NCI-H82 (cell line): ENCODE data around the gene ELMO1.
"Not testable (repeated sequence)": the region's sequence is repeated elsewhere in the genome, so short reads cannot be mapped to it uniquely, and the experiment has no call there.

Source experiments
- DNase-seq: peaks from one replicate; lab custom pipeline; 2025; lab: John Stamatoyannopoulos, UW

ELMO1 gene

DNA sequence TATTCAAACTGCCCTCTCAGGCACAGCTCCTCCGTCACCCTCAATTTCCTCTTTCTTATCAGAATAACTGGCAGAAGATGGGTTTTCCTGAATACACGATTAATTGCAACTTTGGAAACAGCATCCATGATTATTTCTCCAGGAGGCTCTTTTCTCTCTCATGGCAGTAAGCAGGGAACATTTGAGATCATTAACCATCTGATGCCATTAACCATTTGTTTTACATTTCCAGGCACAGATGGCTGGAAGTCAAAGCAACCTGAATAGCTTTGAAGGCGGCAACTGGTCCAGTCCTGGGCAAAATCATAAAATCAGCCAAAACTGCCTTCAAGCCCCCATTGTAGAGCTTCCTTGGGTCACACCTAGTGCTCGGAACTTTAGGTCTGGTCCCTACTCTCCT is 434.9 kb downstream of the ELMO1 start:
- DNase-seq: no peak

DNA sequence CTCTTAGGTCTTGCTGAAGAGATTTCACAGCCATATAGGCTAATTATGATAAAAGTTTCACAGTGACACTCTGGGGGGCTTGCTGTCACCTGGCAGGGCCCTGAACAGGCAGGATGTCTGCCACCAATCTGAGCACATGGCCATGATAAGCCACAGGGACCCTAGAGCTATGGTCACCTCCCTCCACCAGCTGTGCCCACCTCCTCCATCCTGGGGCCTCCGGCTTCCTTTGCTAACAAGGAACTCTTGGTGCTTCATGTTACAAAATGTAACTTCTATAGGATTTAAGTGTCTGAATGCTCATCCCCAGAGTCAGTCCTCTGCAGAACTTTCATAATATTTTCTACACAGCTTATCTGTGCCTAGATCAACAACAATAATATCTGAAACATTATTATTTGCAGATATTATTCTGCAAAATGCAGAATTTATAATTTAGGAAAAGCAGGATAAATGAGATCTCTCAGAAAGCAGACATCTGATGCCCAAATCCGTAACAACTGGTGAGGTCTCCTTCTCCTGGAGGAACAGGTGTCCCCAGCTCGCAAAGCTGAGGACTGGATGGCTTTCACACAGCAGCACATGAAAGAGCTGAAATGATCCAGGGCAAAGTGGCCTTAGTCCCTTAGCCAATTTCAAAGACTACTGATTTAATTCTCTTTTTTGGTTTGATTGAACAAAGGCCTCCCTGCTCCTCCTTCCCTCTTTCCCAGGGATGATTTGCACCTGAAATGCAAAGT is 437.3 kb downstream of the ELMO1 start:
- no peak for DNase-seq

DNA sequence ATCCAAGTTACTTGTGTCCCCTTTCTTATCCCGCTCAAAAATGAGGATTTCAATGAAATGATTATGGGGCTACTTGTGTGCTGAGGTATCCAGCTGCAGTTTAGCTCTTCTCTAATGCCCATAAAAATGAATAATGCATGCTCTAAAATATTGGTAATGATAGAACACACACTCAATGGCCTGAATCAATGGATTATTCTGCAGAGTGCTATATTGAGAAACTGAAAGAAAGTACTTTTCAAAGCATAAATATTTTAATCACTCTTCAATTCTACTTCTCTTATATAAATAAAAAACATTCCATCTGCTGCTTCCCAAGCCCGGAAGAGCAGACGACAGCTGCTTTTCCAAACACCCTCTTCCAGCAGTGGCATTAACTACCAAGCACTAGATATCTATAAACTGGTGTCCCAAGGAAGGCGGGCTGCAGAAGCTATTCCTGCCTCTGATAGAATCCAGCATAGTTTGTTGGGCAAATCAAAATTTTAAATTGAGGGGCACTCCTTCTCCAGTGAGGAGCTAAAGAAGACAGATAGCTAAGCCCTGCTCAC is 439.5 kb downstream of the ELMO1 start:
- no peak for DNase-seq

DNA sequence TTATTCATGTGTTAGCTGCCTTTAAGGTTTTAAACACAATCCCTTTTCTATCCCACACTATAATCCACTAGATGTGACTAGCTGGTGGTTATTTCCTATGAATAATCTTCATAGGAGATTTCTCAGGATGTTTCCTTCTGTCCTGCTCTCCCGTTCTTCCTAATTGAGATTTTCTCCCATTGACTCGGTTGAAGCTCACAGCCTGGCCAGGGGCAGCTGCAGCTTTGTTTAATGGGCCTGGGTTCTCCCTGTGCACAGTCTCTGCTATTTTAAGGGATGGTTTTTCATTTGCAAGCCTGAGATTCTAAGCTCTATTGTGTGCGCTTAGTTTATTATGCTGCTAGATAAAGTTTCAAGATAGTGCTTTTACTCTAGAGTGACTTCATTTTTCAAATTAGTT is 441.0 kb downstream of the ELMO1 start:
- DNase-seq: no peak

DNA sequence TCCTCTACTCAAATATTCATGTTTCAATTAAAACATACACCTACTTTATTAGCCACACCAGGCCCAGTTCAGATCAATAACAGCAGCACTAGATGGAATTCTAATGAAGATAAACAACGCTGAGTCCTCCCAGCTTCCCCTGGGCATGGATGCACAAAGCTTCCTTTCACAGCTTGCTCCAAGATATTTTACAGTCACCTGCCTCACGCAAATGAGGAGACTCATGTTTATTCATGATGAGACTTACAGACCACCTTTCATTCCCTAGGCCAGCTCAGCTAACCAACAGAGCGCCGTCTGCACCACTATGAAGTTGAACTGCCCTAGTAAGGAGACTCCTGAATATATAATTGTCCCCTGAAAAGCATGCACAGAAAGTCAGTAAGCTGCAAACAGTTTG is 441.4 kb downstream of the ELMO1 start:
- no peak for DNase-seq

DNA sequence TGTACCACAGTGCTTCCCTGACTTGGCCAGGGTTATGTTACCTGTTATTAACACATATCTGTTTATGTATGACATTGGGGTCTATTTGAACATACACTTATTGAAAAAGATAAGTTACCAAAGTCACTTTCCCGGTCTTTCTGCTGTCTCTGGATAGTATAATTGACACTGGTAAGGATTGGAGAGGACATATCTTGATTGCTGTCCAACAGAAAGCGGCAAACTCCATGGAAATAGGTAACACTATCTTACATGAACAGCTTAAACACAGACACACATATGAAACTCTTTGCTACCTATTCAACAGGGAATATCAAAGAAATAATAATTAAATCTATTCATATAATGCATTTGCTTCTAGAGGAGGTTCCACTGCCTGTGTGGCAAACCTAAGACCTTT is 441.9 kb downstream of the ELMO1 start:
- no peak for DNase-seq

DNA sequence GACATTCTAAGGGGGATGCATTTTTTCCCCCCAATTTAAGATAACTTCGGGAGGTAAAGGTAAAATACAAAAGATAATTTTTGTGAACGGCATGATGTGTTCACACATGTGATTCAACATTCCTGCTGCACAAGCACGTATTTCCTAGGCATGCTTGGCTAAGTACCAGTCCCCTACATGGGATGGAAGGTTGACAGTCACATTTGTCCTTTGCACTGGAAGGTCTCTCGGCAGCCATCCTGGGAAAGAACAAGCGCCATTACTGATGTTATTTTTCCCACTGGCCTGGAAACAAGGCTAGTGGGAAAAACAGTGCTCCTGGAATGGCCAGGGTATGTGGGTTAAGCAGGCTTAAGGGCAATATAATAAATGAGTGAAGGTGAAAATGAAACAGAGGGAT is 448.2 kb downstream of the ELMO1 start:
- no peak for DNase-seq

DNA sequence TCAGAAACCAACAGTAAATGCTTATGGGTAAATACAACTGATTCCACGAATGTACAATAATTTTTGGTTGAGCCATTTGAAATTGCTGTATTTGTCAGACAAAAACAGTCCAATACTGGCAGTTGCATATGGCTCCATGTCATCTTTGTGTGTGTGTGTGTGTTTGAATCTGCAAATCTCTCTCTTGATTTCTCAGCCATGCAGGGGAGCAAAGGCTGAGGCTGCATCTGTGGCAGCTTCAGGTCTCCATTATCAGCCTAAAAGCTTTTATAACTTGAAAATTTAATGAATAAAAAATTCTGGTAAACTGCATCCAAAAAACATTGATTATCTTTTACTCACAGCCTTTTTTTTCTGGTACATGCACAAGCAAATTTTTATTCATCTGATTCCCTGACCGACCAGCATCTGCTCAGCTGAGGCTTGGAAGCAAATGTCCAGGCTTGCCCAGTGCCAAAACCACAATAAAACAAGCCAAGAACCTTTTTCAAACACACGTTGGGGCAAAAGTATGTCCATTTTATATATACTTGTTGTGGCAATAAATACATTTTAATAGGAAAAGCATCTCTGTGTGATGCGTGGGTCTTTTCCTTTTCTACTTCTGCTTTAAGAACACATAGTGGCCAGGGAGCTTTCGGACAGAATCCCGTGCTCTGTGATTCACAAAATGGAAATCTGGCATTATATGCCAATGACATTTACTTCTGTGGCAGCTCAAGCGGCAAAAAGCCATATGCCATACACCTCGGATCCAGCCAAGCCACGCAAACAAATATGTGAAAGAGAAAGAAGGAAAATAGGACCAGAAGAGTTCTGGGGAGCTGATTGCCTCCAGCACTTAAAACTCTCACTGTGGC is 448.8 kb downstream of the ELMO1 start:
- DNase-seq: no peak

DNA sequence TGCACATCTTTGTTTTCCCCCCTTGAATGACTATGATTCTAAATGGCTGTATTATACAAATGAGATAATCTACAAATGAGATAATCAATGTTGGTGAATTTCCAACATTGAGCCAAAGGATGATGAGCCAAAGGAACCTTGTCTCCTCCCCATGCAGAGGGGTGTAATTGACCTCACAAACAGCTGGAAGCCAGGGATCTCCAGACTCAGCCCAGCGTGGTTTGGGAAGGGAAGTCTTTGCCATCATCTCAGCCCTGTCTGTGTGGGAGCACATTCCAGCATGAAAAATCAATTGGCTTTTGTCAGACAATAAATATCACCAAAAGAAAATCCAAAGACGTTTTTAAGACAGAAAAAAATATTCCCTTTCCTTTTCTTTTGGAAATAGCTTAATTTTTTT is 452.9 kb downstream of the ELMO1 start:
- DNase-seq: no peak

DNA sequence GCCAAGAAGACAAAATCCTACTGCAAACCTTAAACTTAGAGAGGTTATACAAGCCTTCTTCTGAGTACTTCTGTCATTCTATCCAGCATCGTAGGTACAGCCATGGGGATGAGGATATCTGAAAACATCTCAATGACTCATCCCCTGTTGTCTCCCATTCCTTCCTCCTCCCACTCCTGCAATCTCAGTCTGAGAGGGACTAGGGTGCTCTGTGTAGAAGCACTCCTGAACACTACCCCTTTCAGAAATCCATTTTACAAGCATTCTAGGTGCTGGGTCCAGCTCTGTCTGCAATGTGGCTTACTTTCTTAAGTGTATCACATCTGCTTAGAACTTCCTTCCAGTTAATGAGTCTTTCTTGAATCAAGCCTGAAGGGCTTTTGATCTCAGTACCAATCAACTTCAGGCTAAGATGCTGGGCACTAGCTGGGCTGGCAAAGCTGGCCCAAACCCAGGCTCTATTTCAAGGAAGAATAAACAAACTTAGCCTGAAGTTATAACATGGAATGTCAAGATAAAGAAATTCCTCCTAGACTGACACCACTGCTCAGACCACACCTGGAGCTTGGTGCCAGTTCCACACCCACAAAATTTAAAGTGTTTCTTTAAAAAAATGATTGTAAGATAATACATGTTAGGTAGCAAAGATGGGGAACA is 454.1 kb downstream of the ELMO1 start:
- DNase-seq: no peak

DNA sequence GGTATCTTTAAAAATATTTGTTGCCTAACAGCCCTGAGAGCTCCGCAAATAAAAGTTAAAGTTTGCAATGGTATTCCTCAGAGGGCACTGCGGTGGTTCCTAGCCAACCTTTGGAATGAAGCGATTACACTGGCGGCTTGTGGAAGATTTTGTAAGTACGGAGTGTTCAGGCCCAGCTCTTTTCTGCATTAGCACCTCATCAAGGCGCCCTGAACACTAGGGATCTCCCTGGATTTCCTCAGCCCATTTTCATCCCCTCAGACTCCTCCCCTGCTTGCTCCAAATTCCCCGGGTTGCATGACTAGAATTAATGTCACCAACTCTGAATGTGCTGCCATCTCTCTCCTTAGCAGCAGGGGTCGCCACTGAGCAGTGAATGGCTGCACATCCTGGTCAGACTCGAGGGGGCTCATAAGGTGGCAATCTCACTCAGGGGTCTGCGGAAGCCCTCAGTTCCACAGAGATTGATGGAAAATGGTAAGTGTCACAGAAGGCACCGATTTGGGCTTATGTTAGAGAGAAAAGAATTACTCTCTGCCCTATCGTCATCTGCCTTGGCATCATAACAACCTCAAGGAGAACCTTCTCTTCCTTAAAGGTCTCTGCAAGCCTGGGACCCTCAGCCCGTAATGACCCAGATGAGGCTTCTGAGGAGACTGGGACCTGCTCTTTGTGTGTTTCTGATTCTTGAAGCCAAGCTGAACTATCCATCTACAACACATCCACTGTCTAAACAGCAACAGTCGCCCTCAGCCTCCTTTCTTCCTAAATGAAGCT is 461.5 kb downstream of the ELMO1 start:
- DNase-seq: peak; percentile 78

DNA sequence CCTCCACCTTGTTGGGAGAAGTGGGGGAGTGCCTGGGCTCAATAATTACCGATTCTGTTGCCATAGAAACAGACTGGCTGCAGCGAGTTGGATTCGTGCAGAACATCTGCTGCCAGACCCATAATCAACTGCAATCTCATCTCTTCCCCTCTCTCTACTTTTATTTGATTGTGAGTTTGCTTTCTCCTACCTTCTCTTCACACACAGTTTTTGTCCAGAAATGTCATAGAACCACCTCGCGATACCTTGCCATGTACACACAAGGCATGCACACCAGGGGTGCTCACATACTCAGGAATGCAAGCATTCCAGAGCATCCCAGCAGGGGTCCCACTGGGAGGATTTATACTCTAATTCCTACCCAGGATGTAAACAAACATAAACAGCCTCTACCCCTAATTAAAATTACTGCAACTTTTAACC is 462.1 kb downstream of the ELMO1 start:
- peak; percentile 56 for DNase-seq

DNA sequence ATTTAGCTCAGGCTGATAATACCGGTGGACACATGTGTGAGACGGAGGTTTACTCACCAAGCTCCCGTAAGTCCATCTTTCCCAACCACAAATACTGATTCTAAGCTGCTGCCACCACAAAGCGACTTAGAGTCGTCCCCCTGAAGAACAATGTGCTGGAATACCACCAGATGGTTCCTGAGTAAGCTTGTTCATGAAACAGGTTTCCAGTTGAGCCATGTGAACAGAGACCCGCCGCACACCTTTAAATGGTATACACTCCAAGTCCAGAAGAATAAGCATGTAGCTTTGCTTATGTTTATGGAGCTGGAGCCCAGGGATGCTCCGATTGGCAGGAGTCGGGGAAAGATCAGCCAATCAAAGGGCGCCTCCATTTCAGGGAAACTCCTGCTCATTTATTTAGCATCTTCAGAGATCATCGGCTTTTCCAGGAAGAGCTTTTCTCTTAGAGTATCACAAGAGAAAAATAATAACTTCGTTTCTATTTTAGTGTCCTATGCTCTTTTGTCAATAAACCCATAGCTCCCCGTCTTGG is 462.7 kb downstream of the ELMO1 start:
- peak; percentile 89 for DNase-seq

DNA sequence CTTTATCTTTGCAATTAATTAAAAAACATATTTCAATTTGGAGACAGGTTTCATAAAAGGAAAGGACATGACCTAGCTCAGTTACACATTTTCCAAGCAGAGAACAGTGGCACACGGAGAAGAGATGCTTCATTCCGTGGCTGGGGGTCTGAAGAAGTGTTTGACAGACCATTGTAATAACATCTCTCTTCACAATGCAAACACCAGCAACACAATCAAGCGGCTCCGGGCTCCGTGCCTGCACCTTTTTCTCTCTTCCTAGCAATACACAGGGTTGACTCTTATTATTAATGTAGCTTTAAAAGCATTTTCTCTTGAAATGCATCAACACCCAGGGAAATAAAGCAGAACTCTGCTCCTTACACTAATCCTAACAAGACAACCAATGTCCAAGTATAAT is 463.3 kb downstream of the ELMO1 start:
- no peak for DNase-seq

DNA sequence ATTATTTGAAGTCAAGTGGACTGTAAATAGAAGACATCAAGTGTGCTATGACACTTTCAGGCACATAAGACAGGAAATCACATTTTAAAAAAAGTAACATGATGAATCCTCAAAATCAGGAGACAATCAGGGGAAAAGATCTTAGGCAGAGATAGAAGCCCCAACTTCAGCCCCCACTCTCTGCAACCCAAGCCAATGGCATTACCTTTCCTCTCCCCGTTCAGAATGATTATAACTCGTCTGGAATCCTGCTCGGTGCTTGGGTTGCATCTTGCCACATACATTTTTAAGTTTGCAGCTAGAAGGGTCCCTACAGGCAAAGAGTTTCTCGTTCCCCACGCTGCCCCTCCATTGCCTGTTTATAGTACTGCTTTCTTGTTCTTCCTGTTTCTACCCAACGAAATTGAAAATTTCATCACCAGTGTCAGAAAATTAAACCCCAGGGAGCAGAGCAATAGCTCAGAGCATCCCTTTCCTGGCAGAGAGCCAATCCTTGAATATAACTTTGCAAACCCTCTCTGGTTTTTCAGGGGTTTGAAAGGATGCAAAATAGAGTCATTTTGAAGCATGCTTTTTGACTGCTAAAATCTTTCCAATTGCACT is 463.9 kb downstream of the ELMO1 start:
- no peak for DNase-seq

DNA sequence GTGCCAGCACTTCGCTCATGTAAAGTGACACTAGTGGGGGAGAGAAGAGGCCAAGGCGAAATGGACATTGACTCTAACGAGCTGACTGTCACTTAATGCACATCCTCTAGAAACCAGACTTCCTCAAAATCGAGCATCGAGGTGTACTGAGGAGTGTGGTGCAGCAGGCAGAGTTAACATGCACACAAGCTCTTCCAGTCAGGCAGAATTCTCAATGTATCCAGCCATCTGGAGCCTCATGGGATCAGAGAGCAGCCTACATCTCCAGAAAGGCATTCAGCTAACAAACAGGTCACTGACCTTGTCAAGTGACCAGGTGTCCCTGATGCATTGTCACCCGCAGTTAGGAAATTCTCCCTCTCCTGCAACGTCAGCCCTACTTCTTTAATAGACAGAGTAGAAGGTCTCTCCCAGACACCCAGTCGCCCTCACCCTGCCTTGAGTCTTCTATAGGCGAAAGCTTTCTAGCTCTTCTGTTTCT is 464.6 kb downstream of the ELMO1 start:
- DNase-seq: no peak

DNA sequence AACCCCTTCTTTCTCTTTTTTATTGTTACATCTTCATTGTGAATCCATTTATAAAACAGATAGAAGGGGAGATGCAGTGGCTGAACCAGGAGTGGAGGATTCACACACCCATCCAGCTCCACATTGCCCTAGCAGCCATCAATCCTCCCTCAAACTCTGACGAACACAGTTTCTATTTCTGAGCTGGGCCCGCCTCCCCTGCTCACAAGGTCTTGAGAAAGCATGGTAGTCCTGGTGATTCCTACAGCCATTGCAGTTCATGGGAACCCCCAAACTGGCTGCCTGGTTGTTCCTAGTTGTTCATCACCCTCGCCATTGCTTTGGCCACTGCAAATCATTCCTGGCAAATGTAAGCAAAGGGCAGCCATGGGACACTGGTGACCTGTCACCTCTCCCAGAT is 465.9 kb downstream of the ELMO1 start:
- no peak for DNase-seq

DNA sequence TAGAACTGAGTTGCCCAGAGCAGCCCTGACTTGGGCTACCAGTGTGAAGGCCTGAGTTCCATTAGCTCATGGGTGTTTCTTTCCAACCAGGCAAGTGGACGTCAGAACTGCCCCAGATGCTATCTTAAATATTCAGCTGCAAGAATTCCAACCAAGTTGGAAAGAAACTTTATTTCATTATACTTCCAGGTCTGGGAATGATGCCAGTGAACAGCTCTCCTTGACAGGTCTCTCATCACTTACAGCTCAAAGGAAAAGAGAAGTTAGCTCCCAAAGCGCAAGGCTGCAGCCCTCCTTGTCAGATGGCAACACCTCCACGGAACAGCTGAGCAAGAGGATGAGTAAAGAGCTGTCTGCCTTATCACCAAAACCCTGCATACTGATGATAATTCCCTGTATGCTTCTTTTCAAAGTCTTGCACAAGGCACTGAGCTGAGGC is 468.8 kb downstream of the ELMO1 start:
- no peak for DNase-seq

DNA sequence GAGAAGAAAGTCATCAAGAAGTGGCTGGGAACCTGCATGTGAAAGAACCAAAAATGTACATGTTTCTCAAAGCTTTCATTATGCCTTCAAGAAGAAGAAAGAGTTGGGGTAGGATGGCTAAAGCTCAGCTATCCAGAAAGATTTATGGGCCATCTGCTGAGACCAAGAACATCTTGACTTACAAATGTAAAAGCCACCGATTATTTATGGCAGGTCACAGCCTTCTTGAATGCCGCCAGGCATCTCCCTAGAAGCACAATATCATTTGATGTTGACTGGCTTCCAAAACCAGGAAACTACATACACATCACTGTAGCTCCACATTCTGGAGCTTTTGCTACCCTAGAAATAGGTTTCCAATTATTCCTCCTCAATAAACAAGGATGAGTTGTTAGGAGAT is 470.2 kb downstream of the ELMO1 start:
- no peak for DNase-seq

DNA sequence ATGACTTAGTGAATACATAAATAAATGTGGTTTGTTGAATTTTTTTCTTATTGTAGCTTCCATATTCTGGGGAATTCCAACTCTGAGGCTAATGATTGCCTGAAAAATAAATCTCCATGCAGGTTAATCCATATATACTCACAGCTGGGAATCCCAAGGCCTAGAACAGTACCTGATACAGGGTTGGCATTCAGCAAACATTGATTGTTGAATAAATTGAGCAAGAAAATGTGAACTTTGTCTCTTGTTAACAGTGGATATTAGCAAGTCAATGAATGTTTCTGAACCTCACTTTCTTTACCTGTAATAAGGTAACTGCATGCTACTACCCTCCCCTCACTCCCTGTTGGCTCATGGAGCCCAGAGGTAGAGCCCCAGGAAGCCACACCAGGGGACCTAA is 470.8 kb downstream of the ELMO1 start:
- no peak for DNase-seq

DNA sequence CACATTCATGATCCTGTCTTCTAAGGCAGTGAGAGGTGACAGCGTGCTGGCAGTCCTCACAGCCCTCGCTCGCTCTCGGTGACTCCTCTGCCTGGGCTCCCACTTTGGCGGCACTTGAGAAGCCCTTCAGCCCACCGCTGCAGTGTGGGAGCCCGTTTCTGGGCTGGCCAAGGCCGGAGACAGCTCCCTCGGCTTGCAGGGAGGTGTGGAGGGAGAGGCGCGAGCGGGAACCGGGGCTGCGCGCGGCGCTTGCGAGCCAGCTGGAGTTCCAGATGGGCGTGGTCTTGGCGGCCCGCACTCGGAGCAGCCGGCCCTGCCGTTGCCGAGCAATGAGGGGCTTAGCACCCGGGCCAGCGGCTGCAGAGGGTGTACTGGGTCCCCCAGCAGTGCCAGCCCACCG is 475.1 kb downstream of the ELMO1 start:
- DNase-seq: not testable (repeated sequence)
